ENCODE measurements around the gene DNER. TPM values are rescaled to one million over a fixed set of nuclear protein-coding genes. Genes with fewer than 3 reads are reported as not detected.

Gene DNER
- polyA plus RNA-seq, 1 donor, result 7.5 TPM

GRCh38 chr2:229650901-229651300, 63.5 kb downstream of the DNER start:
- Histone ChIP-seq H3K27me3 (ENCODE audit: control insufficient read depth, insufficient read depth, low read length) (no peaks in the 10 kb centered on the region), H3K4me1 (ENCODE audit: control insufficient read depth, insufficient read depth, low read length) (no peaks in the 10 kb centered on the region), H3K9me3 (ENCODE audit: control insufficient read depth, low read depth, low read length) (no peaks in the 10 kb centered on the region), H3K36me3 (ENCODE audit: control insufficient read depth, insufficient read depth, low read length) (no peaks in the 10 kb centered on the region), H3K27ac (ENCODE audit: low read length) (no peak overlapping the region), H3K4me3 (ENCODE audit: low read length) (no peak overlapping the region)
- WGBS (ENCODE audit: insufficient coverage, low lambda C conversion rate), result no CpG with 5 or more reads among the region's 3 CpGs
- no peak for DNase-seq

- H3K36me3 ChIP-seq (ENCODE audit: control insufficient read depth, insufficient read depth, low read length), result no peaks in the 10 kb centered on the region
- H3K27ac ChIP-seq (ENCODE audit: low read length), result no peak overlapping the region
- no peak for DNase-seq
- no CpG with 5 or more reads among the region's 5 CpGs for WGBS (ENCODE audit: insufficient coverage, low lambda C conversion rate)
- H3K4me1 ChIP-seq (ENCODE audit: control insufficient read depth, insufficient read depth, low read length), result no peaks in the 10 kb centered on the region
- no peaks in the 10 kb centered on the region for H3K27me3 ChIP-seq (ENCODE audit: control insufficient read depth, insufficient read depth, low read length)
- H3K4me3 ChIP-seq (ENCODE audit: low read length), result no peak overlapping the region
- no peaks in the 10 kb centered on the region for H3K9me3 ChIP-seq (ENCODE audit: control insufficient read depth, low read depth, low read length)
These were observed 64.3 kb downstream of the DNER start for GRCh38 chr2:229650059-229650458.

GRCh38 chr2:229646186-229646723, 68.1 kb downstream of the DNER start:
- no peak overlapping the region for H3K27ac ChIP-seq (ENCODE audit: low read length)
- no peak overlapping the region for H3K4me3 ChIP-seq (ENCODE audit: low read length)
- no peak for DNase-seq
- no peaks in the 10 kb centered on the region for H3K9me3 ChIP-seq (ENCODE audit: control insufficient read depth, low read depth, low read length)
- H3K36me3 ChIP-seq (ENCODE audit: control insufficient read depth, insufficient read depth, low read length), result no peaks in the 10 kb centered on the region
- WGBS (ENCODE audit: insufficient coverage, low lambda C conversion rate), result 74% methylated on average over 3 of the region's 4 CpGs
- no peaks in the 10 kb centered on the region for H3K27me3 ChIP-seq (ENCODE audit: control insufficient read depth, insufficient read depth, low read length)
- H3K4me1 ChIP-seq (ENCODE audit: control insufficient read depth, insufficient read depth, low read length), result no peaks in the 10 kb centered on the region

GRCh38 chr2:229642371-229642770, 72.0 kb downstream of the DNER start:
- Histone ChIP-seq H3K4me1 (ENCODE audit: control insufficient read depth, insufficient read depth, low read length) (no peaks in the 10 kb centered on the region), H3K4me3 (ENCODE audit: low read length) (no peak overlapping the region), H3K27me3 (ENCODE audit: control insufficient read depth, insufficient read depth, low read length) (no peaks in the 10 kb centered on the region), H3K27ac (ENCODE audit: low read length) (no peak overlapping the region), H3K36me3 (ENCODE audit: control insufficient read depth, insufficient read depth, low read length) (no peaks in the 10 kb centered on the region), H3K9me3 (ENCODE audit: control insufficient read depth, low read depth, low read length) (no peaks in the 10 kb centered on the region)
- DNase-seq, result no peak
- WGBS (ENCODE audit: insufficient coverage, low lambda C conversion rate), result no CpG with 5 or more reads among the region's 3 CpGs

GRCh38 chr2:229641676-229642075, 72.7 kb downstream of the DNER start:
- 83% methylated on average over 2 of the region's 3 CpGs for WGBS (ENCODE audit: insufficient coverage, low lambda C conversion rate)
- no peak for DNase-seq

GRCh38 chr2:229640636-229641035, 73.7 kb downstream of the DNER start:
- Histone ChIP-seq H3K36me3 (ENCODE audit: control insufficient read depth, insufficient read depth, low read length) (no peaks in the 10 kb centered on the region), H3K9me3 (ENCODE audit: control insufficient read depth, low read depth, low read length) (no peaks in the 10 kb centered on the region), H3K27me3 (ENCODE audit: control insufficient read depth, insufficient read depth, low read length) (no peaks in the 10 kb centered on the region), H3K27ac (ENCODE audit: low read length) (no peak overlapping the region), H3K4me1 (ENCODE audit: control insufficient read depth, insufficient read depth, low read length) (no peaks in the 10 kb centered on the region), H3K4me3 (ENCODE audit: low read length) (no peak overlapping the region)
- DNase-seq, result no peak
- WGBS (ENCODE audit: insufficient coverage, low lambda C conversion rate), result 100% methylated on average over 1 of the region's 4 CpGs

More at GRCh38 chr2:229641676-229642075, 72.7 kb downstream of the DNER start:
- no peak overlapping the region for H3K27ac ChIP-seq (ENCODE audit: low read length)
- H3K27me3 ChIP-seq (ENCODE audit: control insufficient read depth, insufficient read depth, low read length), result no peaks in the 10 kb centered on the region
- H3K4me1 ChIP-seq (ENCODE audit: control insufficient read depth, insufficient read depth, low read length), result no peaks in the 10 kb centered on the region
- no peak overlapping the region for H3K4me3 ChIP-seq (ENCODE audit: low read length)
- no peaks in the 10 kb centered on the region for H3K9me3 ChIP-seq (ENCODE audit: control insufficient read depth, low read depth, low read length)
- no peaks in the 10 kb centered on the region for H3K36me3 ChIP-seq (ENCODE audit: control insufficient read depth, insufficient read depth, low read length)

- Histone ChIP-seq H3K36me3 (ENCODE audit: control insufficient read depth, insufficient read depth, low read length) (no peaks in the 10 kb centered on the region), H3K9me3 (ENCODE audit: control insufficient read depth, low read depth, low read length) (no peaks in the 10 kb centered on the region), H3K27ac (ENCODE audit: low read length) (no peak overlapping the region), H3K27me3 (ENCODE audit: control insufficient read depth, insufficient read depth, low read length) (peaks cover 4% of the 10 kb centered on the region), H3K4me1 (ENCODE audit: control insufficient read depth, insufficient read depth, low read length) (no peaks in the 10 kb centered on the region), H3K4me3 (ENCODE audit: low read length) (no peak overlapping the region)
- no peak for DNase-seq
These were observed 77.8 kb downstream of the DNER start for GRCh38 chr2:229636571-229636970.

GRCh38 chr2:229635371-229635680, 79.0 kb downstream of the DNER start:
- WGBS (ENCODE audit: insufficient coverage, low lambda C conversion rate), result no CpG with 5 or more reads among the region's 1 CpG

GRCh38 chr2:229634601-229635370, 79.6 kb downstream of the DNER start:
- WGBS (ENCODE audit: insufficient coverage, low lambda C conversion rate), result no CpG with 5 or more reads among the region's 9 CpGs
- H3K9me3 ChIP-seq (ENCODE audit: control insufficient read depth, low read depth, low read length), result no peaks in the 10 kb centered on the region
- H3K4me1 ChIP-seq (ENCODE audit: control insufficient read depth, insufficient read depth, low read length), result no peaks in the 10 kb centered on the region
- H3K27me3 ChIP-seq (ENCODE audit: control insufficient read depth, insufficient read depth, low read length), result peaks cover 4% of the 10 kb centered on the region
- H3K4me3 ChIP-seq (ENCODE audit: low read length), result no peak overlapping the region
- no peaks in the 10 kb centered on the region for H3K36me3 ChIP-seq (ENCODE audit: control insufficient read depth, insufficient read depth, low read length)
- no peak overlapping the region for H3K27ac ChIP-seq (ENCODE audit: low read length)
- DNase-seq, result no peak

More at GRCh38 chr2:229635371-229635680, 79.0 kb downstream of the DNER start:
- DNase-seq, result no peak
- no peak overlapping the region for H3K4me3 ChIP-seq (ENCODE audit: low read length)
- H3K36me3 ChIP-seq (ENCODE audit: control insufficient read depth, insufficient read depth, low read length), result no peaks in the 10 kb centered on the region
- H3K4me1 ChIP-seq (ENCODE audit: control insufficient read depth, insufficient read depth, low read length), result no peaks in the 10 kb centered on the region
- peaks cover 4% of the 10 kb centered on the region for H3K27me3 ChIP-seq (ENCODE audit: control insufficient read depth, insufficient read depth, low read length)
- no peak overlapping the region for H3K27ac ChIP-seq (ENCODE audit: low read length)
- no peaks in the 10 kb centered on the region for H3K9me3 ChIP-seq (ENCODE audit: control insufficient read depth, low read depth, low read length)

GRCh38 chr2:229633556-229633955, 80.8 kb downstream of the DNER start:
- no peak overlapping the region for H3K27ac ChIP-seq (ENCODE audit: low read length)
- no peak for DNase-seq
- no peaks in the 10 kb centered on the region for H3K9me3 ChIP-seq (ENCODE audit: control insufficient read depth, low read depth, low read length)
- no CpG with 5 or more reads among the region's 7 CpGs for WGBS (ENCODE audit: insufficient coverage, low lambda C conversion rate)
- H3K27me3 ChIP-seq (ENCODE audit: control insufficient read depth, insufficient read depth, low read length), result peaks cover 4% of the 10 kb centered on the region
- no peak overlapping the region for H3K4me3 ChIP-seq (ENCODE audit: low read length)
- no peaks in the 10 kb centered on the region for H3K4me1 ChIP-seq (ENCODE audit: control insufficient read depth, insufficient read depth, low read length)
- H3K36me3 ChIP-seq (ENCODE audit: control insufficient read depth, insufficient read depth, low read length), result no peaks in the 10 kb centered on the region

GRCh38 chr2:229629039-229629438, 85.3 kb downstream of the DNER start:
- Histone ChIP-seq H3K27me3 (ENCODE audit: control insufficient read depth, insufficient read depth, low read length) (no peaks in the 10 kb centered on the region), H3K9me3 (ENCODE audit: control insufficient read depth, low read depth, low read length) (no peaks in the 10 kb centered on the region), H3K36me3 (ENCODE audit: control insufficient read depth, insufficient read depth, low read length) (no peaks in the 10 kb centered on the region), H3K4me1 (ENCODE audit: control insufficient read depth, insufficient read depth, low read length) (no peaks in the 10 kb centered on the region), H3K27ac (ENCODE audit: low read length) (no peak overlapping the region), H3K4me3 (ENCODE audit: low read length) (no peak overlapping the region)
- DNase-seq, result no peak
